Stimulated activated naive CD8-positive, alpha-beta T cell treated with anti-CD3 and anti-CD28 coated beads, Interleukin-15, Interleukin-2, amounts not matched to agents 100 ng/mL and 50 ng/mL, for 24 hours (primary cell): Measurements from ENCODE around the gene TCF7L1.
"Not testable (repeated sequence)": the region's sequence is repeated elsewhere in the genome, so short reads cannot be mapped to it uniquely, and the experiment has no call there.

Experiments
- H3K27ac Mint-ChIP-seq: one replicate; pipeline ENCODE4 v1.8.0; 2021; ENCODE audit warnings: mild to moderate bottlenecking, mixed read lengths
- H3K27me3 Mint-ChIP-seq: one replicate; pipeline ENCODE4 v1.8.0; 2021; ENCODE audit warnings: mixed read lengths
- H3K36me3 Mint-ChIP-seq: one replicate; pipeline ENCODE4 v1.8.0; 2021; ENCODE audit warnings: low read depth, mixed read lengths
- H3K4me1 Mint-ChIP-seq: one replicate; pipeline ENCODE4 v1.8.0; 2021; ENCODE audit warnings: low read depth, mixed read lengths
- H3K4me3 Mint-ChIP-seq: one replicate; pipeline ENCODE4 v1.8.0; 2021; ENCODE audit warnings: mild to moderate bottlenecking, mixed read lengths
- H3K9me3 Mint-ChIP-seq: one replicate; pipeline ENCODE4 v1.8.0; 2021; ENCODE audit warnings: mixed read lengths

TCF7L1 gene

DNA sequence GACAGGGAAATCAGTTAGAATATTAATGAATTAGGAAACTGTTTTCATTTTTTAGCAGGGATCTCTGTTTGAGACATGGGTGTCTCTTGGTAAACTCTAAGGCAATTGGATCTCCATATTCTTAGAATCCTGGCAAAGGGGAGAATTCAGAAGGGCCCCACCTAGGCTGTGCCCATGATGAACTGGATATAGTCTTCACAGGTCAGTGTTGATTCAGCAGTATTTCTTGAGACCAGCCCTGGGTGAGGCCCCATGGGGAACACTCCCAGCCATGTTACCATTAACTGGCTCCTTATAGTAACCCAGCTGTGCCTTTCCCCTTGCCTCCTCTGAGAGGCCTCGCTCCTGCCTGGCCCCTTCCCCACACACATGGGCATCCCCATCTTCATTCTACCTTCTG, 76.7 kb downstream of the TCF7L1 start:
- Mint-ChIP-seq H3K27ac (no peak overlapping the region), H3K4me1 (no peaks in the 10 kb centered on the region), H3K36me3 (no peaks in the 10 kb centered on the region), H3K27me3 (peaks cover 15% of the 10 kb centered on the region), H3K4me3 (no peak overlapping the region), H3K9me3 (no peaks in the 10 kb centered on the region)

DNA sequence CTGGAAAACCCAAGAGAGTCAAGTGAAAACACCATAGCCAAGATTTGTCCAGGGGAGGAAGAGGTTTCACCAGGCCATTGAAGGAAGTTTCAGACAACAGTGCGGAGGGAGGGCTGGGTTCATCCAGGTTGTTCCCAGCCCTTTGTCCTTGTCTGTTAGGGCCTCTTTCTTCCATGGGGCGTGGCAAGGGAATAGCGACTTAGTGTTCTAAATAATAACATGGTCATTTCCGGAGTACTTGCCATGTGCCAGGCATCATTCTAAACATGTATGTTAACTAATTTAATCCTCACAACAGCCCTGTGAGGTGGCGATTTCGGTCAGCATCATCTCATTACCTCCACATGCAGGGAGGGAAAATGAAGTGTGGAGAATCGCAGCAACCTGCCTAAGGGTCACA, 77.3 kb downstream of the TCF7L1 start:
- H3K4me3 Mint-ChIP-seq, result no peak overlapping the region
- no peaks in the 10 kb centered on the region for H3K36me3 Mint-ChIP-seq
- no peaks in the 10 kb centered on the region for H3K4me1 Mint-ChIP-seq
- H3K27ac Mint-ChIP-seq, result no peak overlapping the region
- no peaks in the 10 kb centered on the region for H3K9me3 Mint-ChIP-seq
- H3K27me3 Mint-ChIP-seq, result peaks cover 16% of the 10 kb centered on the region

DNA sequence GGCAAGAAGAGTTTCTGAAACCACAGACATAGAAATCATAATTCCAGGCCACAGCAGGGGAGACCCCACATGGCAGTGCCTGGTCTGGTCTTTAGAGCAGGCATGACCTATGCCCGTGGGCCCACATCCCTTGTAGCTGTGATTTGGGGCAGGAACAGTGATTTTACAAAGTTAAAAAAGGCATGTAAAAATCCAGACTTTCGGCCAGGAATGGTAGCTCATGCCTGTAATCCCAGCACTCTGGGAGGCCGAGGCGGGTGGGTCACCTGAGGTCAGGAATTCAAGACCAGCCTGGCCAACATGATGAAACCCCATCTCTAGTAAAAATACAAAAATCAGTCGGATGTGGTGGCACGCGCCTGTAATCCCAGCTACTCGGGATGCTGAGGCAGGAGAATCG, 78.4 kb downstream of the TCF7L1 start:
- peaks cover 20% of the 10 kb centered on the region for H3K27me3 Mint-ChIP-seq
- not testable (repeated sequence) for H3K27ac Mint-ChIP-seq

DNA sequence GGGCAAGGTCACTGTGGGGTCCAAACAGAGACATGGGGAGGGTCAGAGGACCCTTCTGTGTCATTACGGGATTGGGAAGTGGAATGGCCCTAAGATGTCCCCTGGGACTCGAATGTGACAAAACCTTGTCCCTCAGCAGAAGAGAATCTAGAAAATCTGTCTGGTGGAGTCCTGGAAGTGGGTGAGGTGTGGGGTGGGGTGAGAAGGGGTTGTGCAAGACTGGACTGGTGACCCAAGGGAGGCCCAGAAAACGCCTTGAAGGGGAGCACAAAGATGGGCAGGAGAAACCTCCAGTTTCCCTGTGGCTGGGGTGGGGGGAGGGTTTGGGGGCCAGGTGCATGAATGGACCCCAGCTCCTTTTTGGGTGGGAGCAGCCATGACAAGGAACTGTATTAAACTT, 79.6 kb downstream of the TCF7L1 start:
- no peaks in the 10 kb centered on the region for H3K36me3 Mint-ChIP-seq
- H3K9me3 Mint-ChIP-seq, result no peaks in the 10 kb centered on the region
- no peak overlapping the region for H3K27ac Mint-ChIP-seq
- peaks cover 23% of the 10 kb centered on the region for H3K27me3 Mint-ChIP-seq
- no peak overlapping the region for H3K4me3 Mint-ChIP-seq
- H3K4me1 Mint-ChIP-seq, result no peaks in the 10 kb centered on the region

More for the DNA sequence above, 78.4 kb downstream of the TCF7L1 start:
- not testable (repeated sequence) for H3K4me3 Mint-ChIP-seq, H3K4me1 Mint-ChIP-seq, H3K9me3 Mint-ChIP-seq, H3K36me3 Mint-ChIP-seq

DNA sequence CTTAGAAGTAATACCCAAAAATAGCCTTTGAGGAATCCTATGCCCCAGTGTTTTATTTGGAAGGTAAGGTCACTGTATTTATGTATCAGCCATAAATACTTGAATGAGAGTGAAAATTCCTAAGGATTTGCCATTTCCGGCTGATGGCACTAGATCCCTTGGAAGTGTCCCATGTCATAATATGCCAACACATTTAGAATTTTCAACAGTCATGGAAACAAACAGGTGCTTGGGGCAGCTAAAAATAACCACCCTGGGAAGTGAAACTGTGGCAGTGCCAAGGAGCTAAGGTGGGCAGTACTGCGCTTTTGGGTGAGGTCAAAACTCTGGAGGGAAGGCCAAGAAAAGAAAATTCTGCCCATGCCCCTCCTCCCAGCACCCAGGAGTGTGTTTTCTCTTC, 80.2 kb downstream of the TCF7L1 start:
- Mint-ChIP-seq H3K27me3 (peaks cover 23% of the 10 kb centered on the region), H3K27ac (no peak overlapping the region), H3K36me3 (no peaks in the 10 kb centered on the region), H3K4me1 (no peaks in the 10 kb centered on the region), H3K9me3 (no peaks in the 10 kb centered on the region), H3K4me3 (no peak overlapping the region)

DNA sequence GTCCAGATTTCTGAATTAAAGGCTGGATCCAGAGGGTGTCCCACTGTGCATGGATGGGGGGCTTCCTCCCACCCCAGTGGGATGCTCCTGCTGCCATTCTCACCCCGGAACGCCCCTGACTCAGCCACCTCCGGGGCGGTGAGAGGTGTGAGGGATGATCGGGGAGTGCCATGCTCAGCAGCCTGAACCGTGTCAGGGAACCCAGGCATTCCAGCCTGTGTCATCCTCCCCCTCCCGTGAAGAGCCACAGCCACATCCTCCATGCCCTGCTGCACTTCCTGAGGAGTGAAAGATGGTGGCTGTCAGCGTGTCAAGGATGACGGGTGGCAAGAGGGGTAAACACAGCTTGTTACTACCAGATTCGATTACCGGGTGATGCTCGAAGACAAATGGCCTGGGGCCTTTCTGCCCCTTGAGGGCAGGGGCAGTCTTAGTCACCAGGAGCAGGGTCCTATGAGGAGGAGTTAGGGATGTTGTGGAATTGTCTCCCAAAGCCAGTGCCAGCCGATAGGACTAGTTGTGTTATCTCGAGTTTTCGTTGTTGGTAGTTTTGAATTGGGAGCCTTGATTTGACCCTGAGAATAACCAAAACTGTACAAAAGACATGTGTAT, 80.8 kb downstream of the TCF7L1 start:
- Mint-ChIP-seq H3K27me3 (peaks cover 28% of the 10 kb centered on the region), H3K36me3 (no peaks in the 10 kb centered on the region), H3K9me3 (no peaks in the 10 kb centered on the region), H3K27ac (no peak overlapping the region), H3K4me3 (no peak overlapping the region), H3K4me1 (no peaks in the 10 kb centered on the region)

DNA sequence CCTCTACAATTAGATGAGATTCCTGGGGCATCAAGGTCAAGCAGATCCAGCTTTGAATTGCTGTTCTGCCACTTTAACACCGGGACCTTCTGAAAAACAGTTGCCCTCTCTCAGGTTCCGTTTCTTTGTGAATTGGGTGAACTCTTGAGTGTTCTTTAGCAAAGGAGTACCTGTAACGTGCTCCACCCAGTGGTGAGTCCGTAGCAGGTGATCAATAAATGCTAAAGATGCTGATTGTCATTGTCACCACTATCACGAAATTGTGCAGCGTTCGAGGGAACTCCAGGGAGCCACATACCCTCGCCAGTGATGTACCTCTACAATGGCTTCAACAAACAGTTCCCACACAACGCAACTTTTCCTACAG, 81.9 kb downstream of the TCF7L1 start:
- H3K4me3 Mint-ChIP-seq, result no peak overlapping the region
- H3K4me1 Mint-ChIP-seq, result no peaks in the 10 kb centered on the region
- H3K36me3 Mint-ChIP-seq, result no peaks in the 10 kb centered on the region
- no peak overlapping the region for H3K27ac Mint-ChIP-seq
- H3K27me3 Mint-ChIP-seq, result peaks cover 34% of the 10 kb centered on the region
- H3K9me3 Mint-ChIP-seq, result no peaks in the 10 kb centered on the region

DNA sequence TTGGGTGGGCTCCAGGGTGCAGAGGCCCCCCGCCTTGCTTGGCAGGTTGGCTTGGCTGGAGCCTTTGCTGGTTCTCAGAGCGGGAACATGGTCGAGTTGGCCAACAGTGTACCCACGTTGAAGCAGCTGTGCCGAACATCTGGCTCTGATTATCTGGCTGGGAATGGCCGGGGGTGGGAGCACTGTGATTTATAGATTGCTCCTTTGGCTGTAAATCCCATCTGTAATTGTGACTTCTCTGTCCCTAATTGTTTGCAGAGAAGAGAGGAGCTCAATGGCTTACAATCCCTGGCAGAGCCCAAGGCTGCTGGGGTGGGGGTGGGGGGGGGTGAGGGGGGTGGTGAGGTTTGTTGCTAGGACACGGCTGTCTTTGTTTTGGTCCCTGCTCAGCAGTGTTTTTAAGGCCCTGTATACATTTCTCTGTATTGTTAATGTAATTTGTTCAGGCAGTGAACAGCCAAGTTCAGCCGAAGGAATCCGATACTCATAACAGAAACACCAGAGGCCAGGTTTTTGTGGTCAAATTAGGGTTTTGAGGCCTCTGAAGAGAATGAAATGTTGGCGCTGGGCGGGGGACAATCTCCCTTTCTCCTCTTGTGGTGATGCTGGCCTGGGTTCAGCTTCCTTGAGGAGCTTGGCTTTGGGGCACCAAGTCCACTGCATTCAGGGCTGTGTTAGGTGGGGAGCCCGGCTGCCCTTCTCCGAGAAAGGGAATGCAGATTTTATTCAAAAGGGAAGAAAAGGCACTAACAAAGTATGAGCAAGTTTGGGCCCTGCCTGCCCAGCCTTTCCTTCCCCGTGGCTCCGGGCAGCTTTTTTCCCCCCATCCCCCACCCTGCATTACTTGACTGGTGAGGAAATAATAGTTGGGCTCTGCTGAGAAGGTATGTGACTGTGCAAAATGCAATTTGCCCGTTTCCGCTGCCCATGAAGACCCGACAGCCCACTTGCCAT, 82.5 kb downstream of the TCF7L1 start:
- H3K27me3 Mint-ChIP-seq, result peaks cover 34% of the 10 kb centered on the region
- H3K4me1 Mint-ChIP-seq, result no peaks in the 10 kb centered on the region
- H3K9me3 Mint-ChIP-seq, result no peaks in the 10 kb centered on the region
- no peak overlapping the region for H3K27ac Mint-ChIP-seq
- H3K36me3 Mint-ChIP-seq, result no peaks in the 10 kb centered on the region
- no peak overlapping the region for H3K4me3 Mint-ChIP-seq

DNA sequence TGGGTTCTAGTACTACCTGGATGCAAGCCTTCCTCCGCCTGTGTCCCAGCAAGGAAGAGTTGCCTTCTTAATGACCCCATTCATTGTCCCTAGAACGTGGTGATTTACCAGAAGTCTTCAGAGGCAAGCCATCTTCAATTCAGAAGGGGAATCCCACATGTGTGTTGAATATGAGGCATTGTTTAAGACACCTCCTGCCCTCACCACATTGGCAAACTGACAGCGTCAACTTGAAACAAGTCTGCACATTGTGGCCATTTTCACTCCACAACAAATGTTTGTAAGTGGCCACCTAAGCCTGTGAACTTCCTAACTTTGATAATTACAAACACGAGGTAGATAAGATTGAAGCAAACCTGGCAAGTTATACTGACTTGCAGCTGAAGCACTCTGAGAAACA, 83.7 kb downstream of the TCF7L1 start:
- Mint-ChIP-seq H3K4me1 (no peaks in the 10 kb centered on the region), H3K27ac (no peak overlapping the region), H3K36me3 (no peaks in the 10 kb centered on the region), H3K27me3 (peaks cover 42% of the 10 kb centered on the region), H3K4me3 (no peak overlapping the region), H3K9me3 (no peaks in the 10 kb centered on the region)

DNA sequence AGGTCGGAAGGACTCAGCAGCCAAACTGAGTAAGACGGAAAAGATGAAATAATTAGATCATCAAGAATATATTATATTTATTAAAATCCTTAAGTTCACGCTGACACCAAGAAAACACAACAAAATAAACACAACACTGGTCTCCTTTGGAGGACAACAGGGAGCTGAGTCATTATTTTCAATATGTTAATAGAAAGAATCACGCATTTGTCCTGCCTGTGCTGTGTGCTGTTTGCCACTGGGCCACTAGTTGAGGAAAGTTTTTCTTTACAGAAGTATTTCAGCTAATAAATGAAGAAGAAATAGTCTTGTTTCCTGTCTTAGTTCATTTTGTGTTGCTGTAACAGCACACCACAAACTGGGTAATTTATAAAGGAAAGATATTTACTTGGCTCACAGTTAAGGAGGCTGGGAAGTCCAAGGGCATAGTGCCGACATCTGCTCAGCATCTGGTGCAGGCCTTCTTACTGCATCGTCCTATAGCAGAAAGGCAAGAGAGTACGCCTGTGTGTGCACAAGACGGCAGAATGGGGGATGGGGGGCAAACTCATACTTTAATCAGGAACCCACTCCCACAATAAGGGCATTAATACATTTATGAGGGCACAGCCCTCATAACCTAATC, 88.0 kb downstream of the TCF7L1 start:
- Mint-ChIP-seq H3K27me3 (peaks cover 26% of the 10 kb centered on the region), H3K9me3 (no peaks in the 10 kb centered on the region), H3K4me1 (no peaks in the 10 kb centered on the region), H3K27ac (no peak overlapping the region), H3K4me3 (no peak overlapping the region), H3K36me3 (no peaks in the 10 kb centered on the region)

DNA sequence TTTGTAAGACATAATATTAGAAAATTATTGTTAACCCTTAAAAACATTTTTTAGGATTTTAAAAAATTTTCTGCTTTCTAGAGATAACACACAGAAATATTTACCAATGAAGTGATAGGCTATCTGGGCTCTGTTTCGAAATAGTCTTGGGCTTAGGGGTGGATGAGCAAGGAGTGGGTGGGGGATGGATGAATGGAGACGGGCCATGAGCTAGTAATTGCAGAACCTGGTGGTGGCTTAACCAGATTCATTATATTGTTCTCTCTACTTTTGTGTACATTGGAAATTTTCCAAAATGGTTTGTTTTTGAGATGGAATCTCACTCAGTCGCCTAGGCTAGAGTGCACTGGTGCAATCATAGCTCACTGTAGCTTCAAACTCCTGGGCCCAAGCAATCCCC, 89.6 kb downstream of the TCF7L1 start:
- H3K36me3 Mint-ChIP-seq, result no peaks in the 10 kb centered on the region
- H3K4me1 Mint-ChIP-seq, result no peaks in the 10 kb centered on the region
- H3K27ac Mint-ChIP-seq, result no peak overlapping the region
- no peaks in the 10 kb centered on the region for H3K9me3 Mint-ChIP-seq
- peaks cover 28% of the 10 kb centered on the region for H3K27me3 Mint-ChIP-seq
- no peak overlapping the region for H3K4me3 Mint-ChIP-seq

DNA sequence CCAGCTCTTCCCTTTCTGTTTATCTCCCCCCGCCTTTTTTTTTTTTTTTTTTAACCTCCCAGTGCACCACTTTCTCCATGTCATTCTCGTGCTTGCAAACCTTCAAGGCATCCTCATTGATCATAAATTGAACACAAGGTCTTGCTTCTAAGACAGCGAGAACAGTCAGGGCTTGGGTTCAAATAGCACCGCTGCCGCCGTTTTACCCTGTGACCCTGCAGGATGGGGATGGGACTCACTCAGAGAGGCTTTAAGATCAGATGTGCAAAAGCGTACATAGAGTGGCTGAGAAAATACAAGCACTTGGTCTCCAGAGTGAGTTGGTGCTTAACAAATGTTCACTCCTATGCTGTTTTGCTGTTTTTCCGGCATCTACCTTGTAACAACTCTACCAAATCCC, 93.6 kb downstream of the TCF7L1 start:
- peaks cover 10% of the 10 kb centered on the region for H3K27me3 Mint-ChIP-seq
- H3K9me3 Mint-ChIP-seq, result no peaks in the 10 kb centered on the region
- H3K4me3 Mint-ChIP-seq, result no peak overlapping the region
- H3K4me1 Mint-ChIP-seq, result no peaks in the 10 kb centered on the region
- no peak overlapping the region for H3K27ac Mint-ChIP-seq
- H3K36me3 Mint-ChIP-seq, result no peaks in the 10 kb centered on the region

DNA sequence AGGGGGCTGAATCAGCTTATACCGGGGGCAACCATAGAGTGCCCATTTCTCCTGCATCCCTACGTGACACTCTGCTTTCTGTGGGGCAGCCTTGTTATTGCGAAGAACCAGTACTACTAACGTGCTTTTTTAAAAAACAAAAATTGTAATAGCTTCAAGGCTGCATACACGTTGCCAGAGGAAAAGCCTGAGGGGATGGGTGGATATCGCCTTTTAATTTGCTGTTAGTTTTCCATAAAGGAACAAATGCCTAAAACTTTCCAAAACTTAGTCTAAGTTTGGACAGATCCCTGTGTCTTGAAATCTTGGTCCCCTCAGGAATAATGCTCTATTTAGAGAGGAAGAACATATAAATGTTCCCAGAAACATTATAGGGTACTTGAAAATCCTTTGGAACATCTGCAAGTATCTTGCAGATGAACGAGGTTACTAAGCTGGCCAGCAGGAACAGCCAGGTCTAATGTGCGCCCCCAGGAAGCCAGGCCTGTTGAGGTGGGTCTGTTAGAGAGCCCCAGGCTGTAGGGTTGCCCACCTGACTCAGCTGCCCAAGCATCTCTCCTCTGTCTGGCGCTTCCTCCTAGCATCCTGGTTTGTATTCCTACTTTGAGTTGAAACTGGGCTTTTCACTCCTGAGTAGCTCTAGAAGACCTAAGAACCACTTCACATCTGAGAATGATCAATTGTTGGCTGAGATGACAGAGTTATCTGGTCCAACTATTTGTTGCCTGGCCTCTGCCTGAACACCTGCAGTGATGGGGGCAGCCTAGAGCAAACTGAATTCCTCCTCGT, 97.7 kb downstream of the TCF7L1 start:
- H3K9me3 Mint-ChIP-seq, result no peaks in the 10 kb centered on the region
- no peaks in the 10 kb centered on the region for H3K4me1 Mint-ChIP-seq
- H3K27me3 Mint-ChIP-seq, result peaks cover 13% of the 10 kb centered on the region

DNA sequence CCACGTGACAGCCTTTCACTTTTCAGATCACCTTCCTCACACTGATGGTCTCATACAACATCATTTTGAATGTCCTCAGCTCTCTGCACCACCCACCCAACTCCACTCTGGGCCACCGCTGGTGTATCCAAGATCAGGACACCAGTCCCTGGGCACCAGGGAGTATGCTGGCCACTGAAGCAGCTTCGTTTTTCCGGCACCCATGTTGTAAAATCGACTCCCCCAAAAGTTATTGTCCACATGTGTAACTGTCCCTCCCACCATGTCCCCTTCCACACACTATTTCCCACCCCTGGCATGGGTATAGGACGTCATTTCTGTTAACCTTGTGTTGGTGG, 98.2 kb downstream of the TCF7L1 start:
- no peaks in the 10 kb centered on the region for H3K36me3 Mint-ChIP-seq
- H3K9me3 Mint-ChIP-seq, result no peaks in the 10 kb centered on the region
- H3K4me1 Mint-ChIP-seq, result no peaks in the 10 kb centered on the region
- peaks cover 11% of the 10 kb centered on the region for H3K27me3 Mint-ChIP-seq
- H3K4me3 Mint-ChIP-seq, result no peak overlapping the region
- H3K27ac Mint-ChIP-seq, result no peak overlapping the region

More for the DNA sequence above, 97.7 kb downstream of the TCF7L1 start:
- Mint-ChIP-seq H3K36me3 (no peaks in the 10 kb centered on the region), H3K4me3 (no peak overlapping the region), H3K27ac (no peak overlapping the region)

DNA sequence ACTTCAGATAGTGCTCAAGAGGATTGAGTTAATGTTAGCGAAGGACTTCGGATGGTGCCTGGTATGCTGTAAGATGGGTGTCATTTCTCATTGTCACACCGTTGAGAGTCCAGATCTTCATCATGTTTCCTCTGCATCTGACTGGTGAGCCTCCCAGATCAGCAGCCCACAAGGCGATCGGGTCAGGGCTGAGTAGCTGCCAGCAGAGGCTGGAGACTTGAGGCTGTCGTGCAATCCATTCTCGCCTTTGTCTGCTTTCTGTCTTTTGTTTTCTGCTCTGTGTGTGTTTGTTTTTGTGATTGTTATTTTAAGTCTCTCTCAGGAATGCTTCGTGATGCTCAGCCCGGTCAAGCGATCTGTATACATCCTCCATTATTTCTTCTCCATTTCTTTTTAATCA, 98.8 kb downstream of the TCF7L1 start:
- Mint-ChIP-seq H3K9me3 (no peaks in the 10 kb centered on the region), H3K4me1 (no peaks in the 10 kb centered on the region), H3K4me3 (no peak overlapping the region), H3K27me3 (peaks cover 6% of the 10 kb centered on the region), H3K27ac (no peak overlapping the region), H3K36me3 (no peaks in the 10 kb centered on the region)
